ENCODE measurements around the gene PRKCZ. TPM values are rescaled to one million over a fixed set of nuclear protein-coding genes. Genes with fewer than 3 reads are reported as not detected.

PRKCZ gene
- 3.2 TPM for total RNA-seq (2013)
- polyA plus RNA-seq = 1 to 10 TPM in 2 of 3 donors, under 1 TPM in 1; 0.74 to 1.9 (median 1.4) TPM
- polyA minus RNA-seq = 8.1 and 22.7 TPM in 2 replicates
- total RNA-seq = 0.98 to 5.1 (median 3.0) reads per million in 11 experiments

DNA sequence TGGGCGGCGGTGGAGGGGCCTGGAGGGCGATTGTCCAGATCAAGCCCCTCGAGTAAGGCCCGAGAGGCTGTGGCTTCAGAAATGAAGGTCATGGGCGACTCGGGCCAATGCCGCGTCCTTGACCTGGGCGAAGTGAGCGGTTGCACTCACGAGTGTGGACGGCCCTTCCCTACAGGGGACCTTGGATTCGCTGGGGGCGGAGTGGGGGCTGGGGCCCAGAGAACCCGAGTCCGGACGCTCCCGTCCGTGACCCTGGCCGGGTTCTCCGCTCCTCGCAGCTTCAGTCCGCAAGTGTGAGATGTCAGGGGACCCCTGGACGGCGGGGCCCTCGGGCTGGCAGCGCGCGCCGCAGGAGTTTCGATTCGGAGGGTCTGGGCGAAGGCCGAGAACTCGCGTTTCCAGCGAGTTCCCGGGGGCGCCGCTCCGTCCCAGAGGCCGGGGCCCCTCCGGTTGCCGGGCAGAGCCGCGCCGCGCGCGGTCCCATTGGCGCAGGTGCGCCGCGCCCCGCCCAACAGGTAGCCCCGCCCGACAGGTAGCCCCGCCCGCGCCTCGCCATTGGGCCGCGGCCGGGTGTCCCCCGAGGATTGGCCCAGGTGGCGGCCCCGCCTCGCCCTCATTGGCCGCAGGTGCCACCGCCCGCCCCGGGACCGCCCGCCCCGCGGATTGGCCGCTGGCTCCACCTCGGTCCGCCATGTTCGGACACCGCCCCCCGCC lies at the start of gene PRKCZ:
PRKCZ (plus strand) TSS at position 694 of the 714 bp plus-strand sequence. CDS start 220 bp downstream, outside the sequence.
- Histone ChIP-seq H4K20me1 (ENCODE audit: insufficient read depth, low read length) (no peaks in the 10 kb centered on the region), H3K79me2 (ENCODE audit: insufficient read depth, low read length) (no peaks in the 10 kb centered on the region), H2AFZ (ENCODE audit: insufficient read depth, low read depth, low read length, poor library complexity, severe bottlenecking) (peak within 1 kb of the TSS; percentile 67), H3K4me3 (replicated peaks in 1 of 3; ENCODE audit: low read depth in 2 of 3, low read length in 3 of 3) (peak within 1 kb of the TSS; percentile 15 to 70 (median 24)), H3K4me2 (replicated peaks; ENCODE audit: extremely low read depth, low read length, poor library complexity, severe bottlenecking) (peak within 1 kb of the TSS; percentile 79), H3K27me3 (ENCODE audit: control insufficient read depth in 2 of 2, insufficient read depth in 2 of 2, low read length in 2 of 2) (peaks cover 9 to 65% of the 10 kb centered on the region in 2 donors), H3K9me3 (replicated peaks in 1 of 2; ENCODE audit: control insufficient read depth in 1 of 2, insufficient read depth in 1 of 2, low read length in 2 of 2) (no peaks in the 10 kb centered on the region), H3K4me1 (ENCODE audit: control insufficient read depth in 1 of 2, insufficient read depth in 2 of 2, low read length in 2 of 2) (peaks cover 7 to 14% of the 10 kb centered on the region in 2 donors), H3K27ac (ENCODE audit: low read depth in 1 of 2, low read length in 2 of 2) (no peak within 1 kb of the TSS), H3K9ac (ENCODE audit: insufficient read depth, low read length, poor library complexity, severe bottlenecking) (peak within 1 kb of the TSS; percentile 57), H3K36me3 (replicated peaks in 1 of 2; ENCODE audit: control insufficient read depth in 1 of 2, insufficient read depth in 2 of 2, low read length in 2 of 2) (no peaks in the 10 kb centered on the region)
- 1% methylated on average over 76 of the region's 83 CpGs for WGBS (ENCODE audit: insufficient coverage)
- intact Hi-C loops (cut with micrococcal nuclease) = loop anchor here in 1 of 2 donors (5.0 kb wide), 2 partner anchors 88 to 108 kb away; no protein-coding TSS in a partner anchor
- TF ChIP-seq, protein P1, sequence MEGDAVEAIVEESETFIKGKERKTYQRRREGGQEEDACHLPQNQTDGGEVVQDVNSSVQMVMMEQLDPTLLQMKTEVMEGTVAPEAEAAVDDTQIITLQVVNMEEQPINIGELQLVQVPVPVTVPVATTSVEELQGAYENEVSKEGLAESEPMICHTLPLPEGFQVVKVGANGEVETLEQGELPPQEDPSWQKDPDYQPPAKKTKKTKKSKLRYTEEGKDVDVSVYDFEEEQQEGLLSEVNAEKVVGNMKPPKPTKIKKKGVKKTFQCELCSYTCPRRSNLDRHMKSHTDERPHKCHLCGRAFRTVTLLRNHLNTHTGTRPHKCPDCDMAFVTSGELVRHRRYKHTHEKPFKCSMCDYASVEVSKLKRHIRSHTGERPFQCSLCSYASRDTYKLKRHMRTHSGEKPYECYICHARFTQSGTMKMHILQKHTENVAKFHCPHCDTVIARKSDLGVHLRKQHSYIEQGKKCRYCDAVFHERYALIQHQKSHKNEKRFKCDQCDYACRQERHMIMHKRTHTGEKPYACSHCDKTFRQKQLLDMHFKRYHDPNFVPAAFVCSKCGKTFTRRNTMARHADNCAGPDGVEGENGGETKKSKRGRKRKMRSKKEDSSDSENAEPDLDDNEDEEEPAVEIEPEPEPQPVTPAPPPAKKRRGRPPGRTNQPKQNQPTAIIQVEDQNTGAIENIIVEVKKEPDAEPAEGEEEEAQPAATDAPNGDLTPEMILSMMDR (IDR thresholded peaks at IDR 0.05) = no peak
- DNase-seq = peak; percentile 8 to 25 (median 17)
- Mint-ChIP-seq H3K27ac (no peak within 1 kb of the TSS), H3K4me3 (peak within 1 kb of the TSS; percentile 73 to 78), H3K9me3 (peaks cover 0 to 12% (median 6%) of the 10 kb centered on the region in 7 donors), H3K4me1 (peaks cover 11% of the 10 kb centered on the region), H3K27me3 (ENCODE audit: low read depth in 3 of 3) (peaks cover 53 to 83% (median 70%) of the 10 kb centered on the region in 3 donors), H3K36me3 (peaks cover 0 to 4% of the 10 kb centered on the region in 2 donors)

DNA sequence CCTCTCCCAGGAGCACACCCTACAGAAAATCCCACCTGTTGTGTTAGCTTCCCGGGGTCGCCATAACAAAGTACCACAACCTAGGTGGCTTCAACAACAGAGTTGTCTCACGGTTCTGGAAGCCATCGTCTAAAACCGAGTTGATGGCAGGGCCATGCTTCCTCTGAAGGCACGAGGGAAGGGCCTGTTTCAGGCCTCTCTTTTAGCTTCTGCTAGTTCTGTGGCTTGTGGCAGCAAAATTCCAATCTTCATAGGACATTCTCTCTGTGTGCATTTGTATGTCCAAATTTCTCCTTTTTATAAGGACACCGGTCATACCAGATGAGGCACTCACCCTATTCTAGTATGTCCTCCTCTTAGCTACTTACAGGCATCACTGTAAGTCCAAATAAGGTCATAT lies 49.8 kb upstream of the PRKCZ start:
- TF ChIP-seq, protein P1 (IDR thresholded peaks at IDR 0.05) = no peak
- H3K36me3 ChIP-seq (replicated peaks in 1 of 2; ENCODE audit: control insufficient read depth in 1 of 2, insufficient read depth in 2 of 2, low read length in 2 of 2) = no peaks in the 10 kb centered on the region
- no peaks in the 10 kb centered on the region for H3K36me3 Mint-ChIP-seq
- H3K27me3 ChIP-seq (ENCODE audit: control insufficient read depth in 2 of 2, insufficient read depth in 2 of 2, low read length in 2 of 2) = peaks cover 11 to 28% of the 10 kb centered on the region in 2 donors
- no peaks in the 10 kb centered on the region for H3K79me2 ChIP-seq (ENCODE audit: insufficient read depth, low read length)
- H3K9me3 Mint-ChIP-seq = peaks cover 0 to 9% (median 2%) of the 10 kb centered on the region in 7 donors
- H3K9me3 ChIP-seq (replicated peaks in 1 of 2; ENCODE audit: control insufficient read depth in 1 of 2, insufficient read depth in 1 of 2, low read length in 2 of 2) = no peaks in the 10 kb centered on the region
- intact Hi-C loops (cut with micrococcal nuclease) = no loop called here
- no peak overlapping the region for H3K27ac ChIP-seq (ENCODE audit: low read depth in 1 of 2, low read length in 2 of 2)
- H3K27ac Mint-ChIP-seq = peak overlapping the region in 1 of 7 donors; percentile 6
- no peaks in the 10 kb centered on the region for H4K20me1 ChIP-seq (ENCODE audit: insufficient read depth, low read length)
- 100% methylated on average over 3 of the region's 7 CpGs for WGBS (ENCODE audit: insufficient coverage)
- H2AFZ ChIP-seq (ENCODE audit: insufficient read depth, low read depth, low read length, poor library complexity, severe bottlenecking) = no peak overlapping the region
- no peak overlapping the region for H3K9ac ChIP-seq (ENCODE audit: insufficient read depth, low read length, poor library complexity, severe bottlenecking)
- H3K4me3 ChIP-seq (replicated peaks in 1 of 3; ENCODE audit: low read depth in 2 of 3, low read length in 3 of 3) = no peak overlapping the region
- H3K4me1 ChIP-seq (ENCODE audit: control insufficient read depth in 1 of 2, insufficient read depth in 2 of 2, low read length in 2 of 2) = peaks cover 14 to 16% of the 10 kb centered on the region in 2 donors
- no peak for DNase-seq
- no peak overlapping the region for H3K4me3 Mint-ChIP-seq
- H3K27me3 Mint-ChIP-seq (ENCODE audit: low read depth in 3 of 3) = peaks cover 33 to 44% (median 40%) of the 10 kb centered on the region in 3 donors
- peaks cover 18% of the 10 kb centered on the region for H3K4me1 Mint-ChIP-seq
- H3K4me2 ChIP-seq (replicated peaks; ENCODE audit: extremely low read depth, low read length, poor library complexity, severe bottlenecking) = no peak overlapping the region
